NCI-H1105 (cell line): ENCODE measurements around the gene CDK11A.

Experiments used
- DNase-seq: peaks from one replicate; lab custom pipeline; 2025; lab: John Stamatoyannopoulos, UW

CDK11A gene

DNA sequence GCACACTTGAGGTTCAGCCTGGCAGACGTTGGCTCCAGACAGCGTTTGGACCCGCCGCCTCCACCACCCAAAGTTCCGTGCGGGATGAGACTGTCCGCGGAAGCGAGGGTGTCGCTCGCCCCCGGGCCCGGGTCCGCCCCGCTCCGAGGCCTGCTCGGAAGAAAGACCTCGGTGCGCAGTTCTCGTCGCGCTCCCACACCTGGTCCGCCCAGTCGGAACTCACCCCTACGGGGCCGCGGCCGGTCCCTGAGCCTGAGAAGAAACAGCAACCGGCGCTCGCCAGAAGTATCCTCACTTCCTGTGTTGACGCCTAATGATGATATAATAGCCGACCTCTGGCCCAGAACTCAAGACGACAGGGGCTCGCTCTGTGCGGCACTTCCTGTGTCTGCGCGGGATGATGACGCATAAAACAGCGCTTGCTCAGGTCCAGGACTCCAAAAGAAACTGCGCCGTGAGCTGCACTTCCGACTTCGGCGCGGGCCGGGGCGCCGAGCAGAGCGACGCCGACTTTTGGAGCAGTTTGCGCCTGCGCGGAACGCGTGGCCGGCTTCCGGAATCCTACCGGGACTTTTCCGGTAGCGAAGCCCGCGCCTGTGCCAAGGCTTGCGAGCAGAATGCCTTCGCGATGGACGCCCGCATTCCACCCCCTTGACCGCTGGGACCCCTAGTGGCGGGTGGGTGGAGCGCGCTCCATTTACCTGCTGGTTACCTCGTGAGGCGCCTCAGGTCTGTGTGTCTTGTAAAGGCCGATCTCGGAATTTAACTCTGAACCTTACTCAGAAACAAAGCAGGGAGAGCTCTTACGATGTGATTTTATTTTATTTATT is at the start of gene CDK11A:
Gene CDK11A, minus strand, starts transcription at position 323 of the 830 bp plus-strand sequence. CDS start 1,539 bp downstream, outside the sequence.
- DNase-seq, result peak; percentile 98

DNA sequence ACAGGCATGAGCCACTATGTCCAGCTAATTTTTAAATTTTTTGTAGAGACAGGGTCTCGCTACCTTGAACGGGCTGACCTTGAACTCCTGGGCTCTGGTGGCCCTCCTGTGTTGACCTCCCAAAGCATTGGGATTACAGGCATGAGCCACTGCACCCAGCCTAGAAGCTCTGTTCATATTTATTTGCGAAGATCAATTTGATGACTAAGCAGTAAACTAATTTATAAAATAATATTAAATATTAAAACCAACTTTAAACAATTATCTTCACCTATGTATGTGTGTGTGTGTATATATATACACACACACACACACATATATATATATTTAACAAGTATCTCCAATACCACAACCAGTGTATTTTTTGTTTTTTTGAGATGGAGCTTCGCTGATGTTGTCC is 49.7 kb upstream of the CDK11A start:
- no peak for DNase-seq

- no peak for DNase-seq
Observed at GRCh38 chr1:1771096-1771495, 46.9 kb upstream of the CDK11A start.

- DNase-seq, result no peak
Observed at GRCh38 chr1:1770102-1770501, 45.9 kb upstream of the CDK11A start.

DNA sequence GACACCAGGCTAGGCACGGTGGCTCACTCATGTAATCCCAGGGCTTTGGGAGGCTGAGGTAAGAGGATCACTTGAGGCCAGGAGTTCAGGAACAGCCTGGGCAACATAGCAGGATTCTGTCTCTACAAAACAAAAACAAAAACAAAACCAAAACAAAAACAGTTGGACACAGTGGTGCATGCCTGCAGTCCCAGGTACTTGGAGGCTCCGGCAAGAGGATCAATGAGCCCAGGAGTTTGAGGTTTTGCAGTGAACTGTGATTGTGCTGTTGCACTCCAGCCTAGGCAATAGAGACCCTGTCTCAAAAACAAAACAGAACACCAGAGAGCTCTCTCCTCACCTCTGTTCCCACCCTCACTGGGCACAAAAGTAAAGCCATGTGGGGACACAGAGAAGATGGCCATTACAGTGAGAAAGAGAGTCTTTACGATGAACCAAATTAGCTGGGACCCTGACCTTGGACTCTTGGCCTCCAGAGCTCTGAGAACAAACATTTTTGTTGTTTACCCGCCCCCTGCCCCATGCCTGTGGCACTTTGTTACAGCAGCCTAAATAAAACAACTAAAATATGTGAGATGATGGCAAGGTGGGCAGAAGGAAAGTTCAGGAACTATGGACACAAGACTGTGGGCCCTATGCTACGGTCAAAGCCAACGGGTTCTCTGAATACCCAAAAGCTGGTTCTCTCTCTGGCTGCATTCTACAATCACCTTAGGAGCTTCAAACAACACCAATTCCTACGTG is 44.3 kb upstream of the CDK11A start:
- no peak for DNase-seq

GRCh38 chr1:1764876-1765470 is 40.8 kb upstream of the CDK11A start:
- DNase-seq, result no peak

DNA sequence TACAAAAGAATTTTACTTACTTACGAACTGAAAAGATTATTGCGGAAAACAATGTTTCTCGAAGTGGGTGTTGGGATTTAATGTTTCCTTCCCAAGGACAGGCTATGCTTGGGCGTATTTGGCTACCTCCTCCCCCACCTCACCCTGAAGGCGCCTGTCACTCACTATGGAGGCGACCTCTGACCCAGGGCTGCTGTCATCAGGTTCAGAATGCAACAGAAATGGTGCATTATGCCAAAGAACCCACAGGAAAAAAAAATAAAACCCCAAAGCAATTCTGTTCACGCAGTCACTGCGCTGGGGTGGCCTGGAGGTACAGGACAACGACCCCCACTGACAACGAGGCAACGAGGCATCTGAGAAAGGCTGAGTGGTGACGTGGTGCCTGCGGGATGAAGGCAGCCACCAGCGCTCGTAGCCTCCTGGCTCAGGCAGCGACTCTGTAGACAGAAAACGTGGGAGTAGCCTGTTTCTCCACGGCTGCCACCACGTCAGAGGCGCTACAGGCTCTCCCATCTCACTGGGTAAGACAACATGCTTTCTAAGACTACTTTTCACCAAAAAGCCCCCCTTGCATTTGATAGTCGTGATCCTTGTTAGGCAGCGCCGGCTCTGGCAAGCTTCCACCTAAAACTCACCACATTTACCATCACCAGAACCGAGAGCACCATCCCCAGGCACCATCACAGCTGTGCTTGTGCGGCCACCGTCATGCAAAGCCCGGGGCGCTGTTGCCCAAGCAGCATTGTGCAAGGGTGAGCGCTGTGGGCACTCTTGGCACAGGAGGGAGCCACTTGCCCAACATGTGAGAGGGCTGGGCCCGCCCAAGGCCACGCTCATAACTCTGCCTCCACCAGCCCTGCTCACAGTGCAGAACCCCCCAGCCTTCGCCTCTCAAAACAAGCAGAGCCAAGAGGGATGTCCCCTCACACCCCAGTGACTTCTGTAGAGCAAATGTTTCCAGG is 39.8 kb upstream of the CDK11A start:
- no peak for DNase-seq

DNA sequence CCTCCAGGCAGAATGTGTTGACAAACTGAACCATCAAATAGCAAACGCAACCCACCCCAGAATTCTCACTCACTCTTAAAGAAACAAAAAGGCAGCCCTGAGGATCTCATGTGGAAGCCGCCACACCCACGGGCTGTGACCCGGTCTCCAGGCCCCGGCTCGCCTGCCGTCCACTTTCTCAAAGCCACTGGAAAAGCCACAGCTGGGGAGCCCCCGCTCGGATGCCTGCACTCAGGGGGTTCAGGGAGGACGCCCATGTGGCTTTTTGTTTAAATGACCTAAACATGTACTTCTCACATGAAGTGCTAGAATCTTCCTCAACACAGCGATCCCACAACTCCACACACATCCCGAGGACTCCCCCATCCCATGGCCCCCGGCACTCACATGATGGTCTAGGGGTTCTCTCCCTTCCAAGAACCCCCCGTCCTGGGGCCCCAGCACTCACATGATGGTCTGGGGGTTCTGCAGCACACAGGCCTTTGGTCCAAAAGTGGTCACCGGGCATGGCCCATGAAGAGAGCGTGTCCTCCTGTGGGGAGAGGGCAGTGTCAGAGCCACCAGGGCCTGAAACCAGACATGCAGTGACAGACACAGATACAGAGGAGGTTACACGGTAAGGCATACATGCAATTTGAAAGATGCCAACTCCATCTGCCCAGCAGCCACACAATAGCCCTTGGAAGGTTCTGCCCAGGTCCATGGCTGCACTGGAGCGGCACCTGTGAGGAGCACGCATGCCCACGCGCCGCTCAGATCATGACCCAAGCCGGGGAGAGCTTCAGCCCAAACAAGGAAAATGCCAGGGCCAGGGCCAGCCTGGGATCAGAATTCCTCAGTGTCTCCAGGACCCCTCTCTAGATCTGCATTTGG is 37.6 kb upstream of the CDK11A start:
- no peak for DNase-seq

DNA sequence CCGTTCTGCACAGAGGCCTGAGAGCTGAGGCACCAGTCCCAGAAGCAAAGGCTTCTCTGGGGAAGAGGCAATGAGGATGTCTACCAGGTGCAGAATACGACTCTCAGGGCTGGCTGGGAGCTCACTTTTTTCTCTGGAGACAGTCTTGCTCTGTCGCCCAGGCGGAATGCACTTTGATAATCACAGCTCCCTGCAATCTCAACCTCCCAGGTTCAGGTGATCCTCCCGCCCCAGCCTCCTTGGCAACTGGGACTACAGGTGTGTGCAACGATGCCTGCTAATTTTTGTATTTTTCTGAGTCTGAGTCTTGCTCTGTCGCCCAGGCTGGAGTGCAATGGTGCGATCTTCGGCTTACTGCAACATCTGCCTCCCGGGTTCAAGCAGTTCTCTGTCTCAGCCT is 36.6 kb upstream of the CDK11A start:
- no peak for DNase-seq

- DNase-seq, result no peak
Observed at GRCh38 chr1:1760345-1760650, 36.1 kb upstream of the CDK11A start.

- no peak for DNase-seq
Observed at GRCh38 chr1:1759456-1760344, 35.5 kb upstream of the CDK11A start.

DNA sequence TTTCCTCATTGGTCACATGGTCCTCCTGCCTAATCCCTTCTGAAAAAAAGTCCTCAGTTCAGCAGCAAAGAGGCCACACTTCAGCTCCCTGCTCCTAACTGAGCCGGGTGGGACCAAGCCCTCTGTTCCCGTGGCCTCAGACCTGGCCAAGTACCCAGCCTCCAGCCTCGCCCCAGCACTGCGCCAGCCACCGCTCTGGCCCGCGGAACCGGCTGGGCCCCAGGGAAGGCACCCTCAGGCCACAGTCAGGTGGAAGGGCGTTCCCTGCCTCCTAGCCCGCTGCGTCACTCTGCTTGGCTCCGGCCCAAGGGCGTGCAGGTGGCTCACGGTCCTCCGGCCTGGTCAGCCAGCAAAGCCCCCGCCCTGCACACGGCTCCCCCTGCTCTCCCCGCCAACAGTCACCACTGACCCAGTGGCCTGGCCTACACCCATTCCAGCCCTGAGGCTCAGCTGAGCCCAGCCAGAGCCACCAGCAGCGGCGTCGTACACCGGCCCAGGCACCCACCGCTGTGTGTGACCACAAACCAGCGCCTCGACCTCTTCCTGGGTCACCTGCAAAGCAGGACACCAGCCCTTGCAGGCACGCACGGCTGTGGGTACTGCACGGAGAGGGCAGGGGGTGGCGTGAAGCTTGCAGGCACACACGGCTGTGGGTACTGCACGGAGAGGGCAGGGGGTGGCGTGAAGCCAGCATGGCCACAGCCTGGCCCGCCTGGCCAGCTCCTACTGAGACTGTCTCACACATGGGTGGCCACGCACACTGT is 34.7 kb upstream of the CDK11A start:
- DNase-seq, result no peak

GRCh38 chr1:1758059-1758621 is 34.0 kb upstream of the CDK11A start:
- DNase-seq, result no peak

DNA sequence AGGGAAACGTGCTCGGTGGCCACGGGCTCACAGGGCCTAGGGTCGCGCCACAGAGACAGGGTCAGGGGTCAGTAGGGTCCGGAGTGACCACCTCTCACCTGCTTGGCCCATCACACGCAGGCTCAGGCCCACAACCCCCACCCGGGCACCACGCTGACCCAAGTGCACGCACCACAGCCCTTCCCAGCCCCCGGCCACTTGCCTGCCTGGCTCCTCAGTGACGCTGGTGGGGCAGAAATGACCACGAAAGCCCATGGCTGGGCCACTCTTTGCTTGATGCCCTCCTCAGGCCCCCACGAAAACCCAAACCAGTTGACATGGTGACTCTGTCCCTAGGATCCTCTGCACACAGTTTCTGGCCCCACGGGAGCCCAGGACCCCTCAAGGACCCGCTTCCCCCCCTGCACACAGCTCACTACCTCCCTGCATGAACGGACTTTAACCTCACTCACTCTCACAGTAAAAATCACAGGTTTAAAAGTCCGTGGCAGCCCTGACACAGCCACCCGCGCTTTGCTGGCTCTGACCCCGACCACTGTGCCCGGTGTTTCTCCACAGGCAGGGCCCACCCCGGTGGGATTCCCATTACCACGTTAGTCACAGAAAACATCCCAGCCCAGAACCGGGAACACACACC is 33.4 kb upstream of the CDK11A start:
- DNase-seq, result no peak

- DNase-seq, result no peak
Observed at GRCh38 chr1:1756661-1757421, 32.7 kb upstream of the CDK11A start.

GRCh38 chr1:1755852-1756251 is 31.7 kb upstream of the CDK11A start:
- no peak for DNase-seq

- no peak for DNase-seq
Observed at GRCh38 chr1:1755426-1755825, 31.3 kb upstream of the CDK11A start.
